ENCODE results near the gene SH2B2. TPM values are rescaled to one million over a fixed set of nuclear protein-coding genes. Genes with fewer than 3 reads are reported as not detected.

Gene SH2B2
- total and polyA plus RNA-seq, 2 experiments from 2014 or later: 0.86 to 1.1 TPM

DNA sequence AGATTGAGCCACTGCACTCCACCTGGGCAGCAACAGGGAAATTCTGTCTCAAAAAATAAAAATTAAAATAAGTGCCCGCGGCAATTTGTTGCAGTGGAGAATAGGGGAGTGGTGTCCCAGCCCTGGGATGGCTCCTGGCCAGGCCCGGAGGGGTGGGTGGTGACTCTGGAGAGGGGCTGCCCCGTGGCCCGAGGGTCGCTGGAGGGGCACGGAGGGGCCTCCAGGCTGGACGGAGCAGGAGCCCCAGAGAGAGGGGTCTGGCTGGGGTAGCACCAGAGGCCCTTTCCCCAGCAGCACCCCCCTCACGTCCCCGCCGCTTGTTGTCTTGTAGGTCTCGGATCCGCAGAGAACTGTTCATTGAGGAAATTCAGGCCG is 38.6 kb upstream of the SH2B2 start:
- H3K27ac ChIP-seq: no peak overlapping the region
- in situ Hi-C loops (cut with MboI): loop anchor here (10.0 to 25.0 kb wide), 2 partner anchors 543 to 661 kb away; no protein-coding TSS in a partner anchor
- no peaks in the 10 kb centered on the region for H3K27me3 ChIP-seq (replicated peaks; ENCODE audit: insufficient read depth)
- no peak overlapping the region for H2AFZ ChIP-seq
- H3K4me3 ChIP-seq: no peak overlapping the region
- no peaks in the 10 kb centered on the region for H3K79me2 ChIP-seq (ENCODE audit: insufficient read depth)
- no peak for DNase-seq
- no peaks in the 10 kb centered on the region for H3K9me2 ChIP-seq (ENCODE audit: insufficient read depth)
- no peaks in the 10 kb centered on the region for H4K20me1 ChIP-seq (ENCODE audit: insufficient read depth)
- no peaks in the 10 kb centered on the region for H3F3A ChIP-seq (ENCODE audit: insufficient read depth)
- TF ChIP-seq EZH2phosphoT487 (IDR thresholded peaks at IDR 0.05; ENCODE audit: insufficient read depth, low read depth): no peak
- TF ChIP-seq EZH2 (IDR thresholded peaks at IDR 0.05; ENCODE audit: insufficient read depth, poor library complexity, severe bottlenecking): no peak
- H3K9ac ChIP-seq: no peak overlapping the region
- H3K4me1 ChIP-seq (ENCODE audit: insufficient read depth): no peaks in the 10 kb centered on the region
- WGBS, 2 experiments (ENCODE audit: low coverage in 1 of 2, low lambda C conversion rate in 2 of 2, missing lambda C conversion rate in 2 of 2): 95 to 98% methylated on average over 11 to 14 of the region's 14 CpGs
- no peak overlapping the region for H3K4me2 ChIP-seq (ENCODE audit: unreplicated experiment)
- H3K36me3 ChIP-seq (ENCODE audit: low read depth): no peaks in the 10 kb centered on the region
- H3K9me3 ChIP-seq (ENCODE audit: low read depth): no peaks in the 10 kb centered on the region

- no peak overlapping the region for H3K9ac ChIP-seq
- no peak for DNase-seq
- no peaks in the 10 kb centered on the region for H3K79me2 ChIP-seq (ENCODE audit: insufficient read depth)
- TF ChIP-seq EZH2 (IDR thresholded peaks at IDR 0.05; ENCODE audit: insufficient read depth, poor library complexity, severe bottlenecking) (no peak), EZH2phosphoT487 (IDR thresholded peaks at IDR 0.05; ENCODE audit: insufficient read depth, low read depth) (no peak)
- in situ Hi-C loops (cut with MboI): loop anchor here (10.0 to 25.0 kb wide), 2 partner anchors 544 to 661 kb away; no protein-coding TSS in a partner anchor
- H3K36me3 ChIP-seq (ENCODE audit: low read depth): no peaks in the 10 kb centered on the region
- no peaks in the 10 kb centered on the region for H3K9me3 ChIP-seq (ENCODE audit: low read depth)
- H2AFZ ChIP-seq: no peak overlapping the region
- H3K4me2 ChIP-seq (ENCODE audit: unreplicated experiment): no peak overlapping the region
- H3K4me3 ChIP-seq: no peak overlapping the region
- H3F3A ChIP-seq (ENCODE audit: insufficient read depth): no peaks in the 10 kb centered on the region
- no peaks in the 10 kb centered on the region for H4K20me1 ChIP-seq (ENCODE audit: insufficient read depth)
- 94 to 96% methylated on average over 39 to 104 of the region's 117 CpGs for WGBS, 2 experiments (ENCODE audit: low coverage in 1 of 2, low lambda C conversion rate in 2 of 2, missing lambda C conversion rate in 2 of 2)
- H3K4me1 ChIP-seq (ENCODE audit: insufficient read depth): no peaks in the 10 kb centered on the region
- no peaks in the 10 kb centered on the region for H3K27me3 ChIP-seq (replicated peaks; ENCODE audit: insufficient read depth)
- no peaks in the 10 kb centered on the region for H3K9me2 ChIP-seq (ENCODE audit: insufficient read depth)
- H3K27ac ChIP-seq: no peak overlapping the region
Measured at GRCh38 chr7:102248456-102249395, 37.9 kb upstream of the SH2B2 start.

GRCh38 chr7:102251531-102252365 is 34.9 kb upstream of the SH2B2 start:
- TF ChIP-seq EZH2phosphoT487 (IDR thresholded peaks at IDR 0.05; ENCODE audit: insufficient read depth, low read depth) (no peak), EZH2 (IDR thresholded peaks at IDR 0.05; ENCODE audit: insufficient read depth, poor library complexity, severe bottlenecking) (no peak)
- H3K9ac ChIP-seq: no peak overlapping the region
- no peaks in the 10 kb centered on the region for H3F3A ChIP-seq (ENCODE audit: insufficient read depth)
- no peak for DNase-seq
- H2AFZ ChIP-seq: no peak overlapping the region
- H3K27me3 ChIP-seq (replicated peaks; ENCODE audit: insufficient read depth): no peaks in the 10 kb centered on the region
- no peak overlapping the region for H3K27ac ChIP-seq
- H3K9me2 ChIP-seq (ENCODE audit: insufficient read depth): no peaks in the 10 kb centered on the region
- in situ Hi-C loops (cut with MboI): no loop called here
- H3K36me3 ChIP-seq (ENCODE audit: low read depth): no peaks in the 10 kb centered on the region
- H3K79me2 ChIP-seq (ENCODE audit: insufficient read depth): no peaks in the 10 kb centered on the region
- H4K20me1 ChIP-seq (ENCODE audit: insufficient read depth): no peaks in the 10 kb centered on the region
- no peaks in the 10 kb centered on the region for H3K9me3 ChIP-seq (ENCODE audit: low read depth)
- H3K4me1 ChIP-seq (ENCODE audit: insufficient read depth): no peaks in the 10 kb centered on the region
- no peak overlapping the region for H3K4me2 ChIP-seq (ENCODE audit: unreplicated experiment)
- 81 to 89% methylated on average over 7 of the region's 7 CpGs for WGBS, 2 experiments (ENCODE audit: low coverage in 1 of 2, low lambda C conversion rate in 2 of 2, missing lambda C conversion rate in 2 of 2)
- H3K4me3 ChIP-seq: no peak overlapping the region

DNA sequence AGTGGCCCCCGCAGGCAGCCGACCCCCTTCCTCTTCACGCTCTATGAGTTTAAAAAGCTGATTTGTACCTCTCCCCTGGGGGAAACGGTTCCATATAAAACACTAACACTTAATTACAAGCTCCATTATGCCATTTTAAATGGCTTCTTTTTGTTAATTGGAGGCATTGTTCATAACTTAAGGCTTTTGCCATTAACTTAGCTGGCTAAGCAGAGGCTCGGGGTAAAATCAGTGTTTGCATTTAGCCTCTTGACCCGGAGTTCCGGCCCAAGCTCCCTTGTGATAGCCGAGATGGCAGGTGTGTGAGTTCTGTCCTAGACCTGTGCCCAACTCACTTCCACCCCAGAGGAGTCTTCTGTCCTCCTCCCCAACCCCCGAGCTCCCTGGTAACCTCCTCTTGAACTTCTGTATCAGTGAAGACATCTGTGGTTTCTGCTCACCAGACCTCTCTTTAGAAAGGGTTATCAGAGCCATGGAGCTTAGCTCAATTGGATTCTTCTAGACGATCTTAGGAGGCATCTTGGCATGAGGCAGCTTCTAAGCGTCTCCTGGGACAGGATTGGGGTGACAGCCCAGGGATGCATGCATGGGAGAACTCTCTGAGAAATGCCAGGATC is 34.2 kb upstream of the SH2B2 start:
- Histone ChIP-seq H3K27ac (no peak overlapping the region), H3K9me3 (ENCODE audit: low read depth) (no peaks in the 10 kb centered on the region), H4K20me1 (ENCODE audit: insufficient read depth) (no peaks in the 10 kb centered on the region), H3K4me3 (no peak overlapping the region), H3K9me2 (ENCODE audit: insufficient read depth) (no peaks in the 10 kb centered on the region), H3K9ac (no peak overlapping the region), H3K4me2 (ENCODE audit: unreplicated experiment) (no peak overlapping the region), H2AFZ (no peak overlapping the region), H3K27me3 (replicated peaks; ENCODE audit: insufficient read depth) (no peaks in the 10 kb centered on the region), H3K79me2 (ENCODE audit: insufficient read depth) (no peaks in the 10 kb centered on the region), H3K4me1 (ENCODE audit: insufficient read depth) (no peaks in the 10 kb centered on the region), H3F3A (ENCODE audit: insufficient read depth) (no peaks in the 10 kb centered on the region), H3K36me3 (ENCODE audit: low read depth) (no peaks in the 10 kb centered on the region)
- in situ Hi-C loops (cut with MboI): no loop called here
- DNase-seq: no peak
- 82% methylated on average over 11 of the region's 11 CpGs for WGBS, 2 experiments (ENCODE audit: low coverage in 1 of 2, low lambda C conversion rate in 2 of 2, missing lambda C conversion rate in 2 of 2)
- TF ChIP-seq EZH2 (IDR thresholded peaks at IDR 0.05; ENCODE audit: insufficient read depth, poor library complexity, severe bottlenecking) (no peak), EZH2phosphoT487 (IDR thresholded peaks at IDR 0.05; ENCODE audit: insufficient read depth, low read depth) (no peak)
